Gastroesophageal sphincter (tissue), 3 donors: ENCODE results near the gene GALNT18.

Experiments used
- CTCF ChIP-seq, 4 experiments: fragments of 200-600 bp in 2 of 4; fragments of 450-650 bp in 2 of 4; sonication (generic) in 1 of 4; IDR thresholded peaks; one replicate each; pipeline ENCODE4 v1.5.1; 2017 to 2019; ENCODE audit warnings: antibody characterized with exemption in 4 of 4, mild to moderate bottlenecking in 2 of 4, moderate library complexity in 2 of 4
- EP300 ChIP-seq: sonication (generic); formaldehyde crosslinking; IDR thresholded peaks from one replicate; pipeline ENCODE4 v1.6.1; 2017; ENCODE audit warnings: antibody characterized with exemption, mild to moderate bottlenecking
- POLR2A ChIP-seq, 2 donors: fragments of 450-650 bp; IDR thresholded peaks; one replicate each; pipeline ENCODE4 v1.6.1; 2017; ENCODE audit warnings: antibody characterized with exemption in 2 of 2, mild to moderate bottlenecking in 2 of 2, moderate library complexity in 1 of 2
- POLR2AphosphoS5 ChIP-seq: sonication (generic); formaldehyde crosslinking; IDR thresholded peaks from one replicate; pipeline ENCODE4 v1.6.1; 2017; ENCODE audit warnings: antibody characterized with exemption

- TF ChIP-seq CTCF (IDR thresholded peaks at IDR 0.05) (no peak), POLR2A (IDR thresholded peaks at IDR 0.05) (no peak), POLR2AphosphoS5 (no peak), EP300 (no peak)
Measured at GRCh38 chr11:11263238-11264005, 358.4 kb downstream of the GALNT18 start.
